H9 (cell line): Measurements from ENCODE around the gene KLK15. TPM values are rescaled to one million over a fixed set of nuclear protein-coding genes. Genes with fewer than 3 reads are reported as not detected.

ENCODE experiments used
- DNase-seq: peaks from one replicate; pipeline ENCODE4 v3.0.0-alpha.2; 2017
- H2AFZ ChIP-seq: one replicate; pipeline ENCODE4 v1.6.1; 2013; ENCODE audit warnings: mild to moderate bottlenecking, low read length, control low read depth, moderate library complexity
- H2AK5ac ChIP-seq: 2 replicates; pipeline ENCODE4 v1.6.1; 2013; ENCODE audit warnings: low read length, control low read depth, mixed read lengths; ENCODE audit not compliant: insufficient read length
- H2BK120ac ChIP-seq: one replicate; pipeline ENCODE4 v1.6.1; 2013; ENCODE audit warnings: low read depth, mild to moderate bottlenecking, low read length, control low read depth, inconsistent platforms; ENCODE audit not compliant: poor library complexity, severe bottlenecking
- H2BK12ac ChIP-seq: 2 replicates; pipeline ENCODE4 v1.6.1; 2013; ENCODE audit warnings: low read length, control low read depth, mixed read lengths, low read depth; ENCODE audit not compliant: insufficient read length
- H2BK15ac ChIP-seq: 2 replicates; pipeline ENCODE4 v1.6.1; 2013; ENCODE audit warnings: low read depth, low read length, control low read depth
- H2BK20ac ChIP-seq: one replicate; pipeline ENCODE4 v1.6.1; 2013; ENCODE audit warnings: low read depth, mild to moderate bottlenecking, low read length, control low read depth, inconsistent platforms; ENCODE audit not compliant: poor library complexity, severe bottlenecking
- H2BK5ac ChIP-seq: 2 replicates; pipeline ENCODE4 v1.6.1; 2013; ENCODE audit warnings: low read length, control low read depth, mixed read lengths; ENCODE audit not compliant: insufficient read length
- H3K14ac ChIP-seq: 2 replicates; pipeline ENCODE4 v1.6.1; 2013; ENCODE audit warnings: low read length, control low read depth; ENCODE audit not compliant: insufficient read depth
- H3K18ac ChIP-seq: 2 replicates; pipeline ENCODE4 v1.6.1; 2013; ENCODE audit warnings: low read depth, mild to moderate bottlenecking, mixed read lengths, low read length, control low read depth; ENCODE audit not compliant: insufficient read length
- H3K23ac ChIP-seq: 2 replicates; pipeline ENCODE4 v1.6.1; 2013; ENCODE audit warnings: low read length, control low read depth, mixed read lengths, low read depth; ENCODE audit not compliant: insufficient read length
- H3K23me2 ChIP-seq: 2 replicates; pipeline ENCODE4 v1.6.1; 2013; ENCODE audit warnings: low read depth, mild to moderate bottlenecking, mixed read lengths, low read length, control low read depth; ENCODE audit not compliant: insufficient read length, poor library complexity, severe bottlenecking
- H3K27ac ChIP-seq: 2 replicates; pipeline ENCODE4 v1.5.1; 2013; ENCODE audit warnings: low read length, control low read depth, mixed read lengths, low read depth; ENCODE audit not compliant: insufficient read length
- H3K27me3 ChIP-seq: 2 replicates; pipeline ENCODE4 v1.6.1; 2013; ENCODE audit warnings: low read length, control low read depth, inconsistent platforms; ENCODE audit not compliant: insufficient read depth
- H3K4ac ChIP-seq: 2 replicates; pipeline ENCODE4 v1.6.1; 2013; ENCODE audit warnings: low read depth, mild to moderate bottlenecking, control low read depth, inconsistent platforms, low read length, moderate library complexity
- H3K4me1 ChIP-seq: 2 replicates; pipeline ENCODE4 v1.6.1; 2013; ENCODE audit warnings: low read length, control low read depth, inconsistent platforms; ENCODE audit not compliant: insufficient read depth
- H3K4me2 ChIP-seq: 2 replicates; pipeline ENCODE4 v1.6.1; 2013; ENCODE audit warnings: low read length, control low read depth, mixed read lengths; ENCODE audit not compliant: insufficient read length, insufficient read depth
- H3K56ac ChIP-seq: 2 replicates; pipeline ENCODE4 v1.6.1; 2013; ENCODE audit warnings: low read depth, mild to moderate bottlenecking, mixed read lengths, low read length, control low read depth; ENCODE audit not compliant: insufficient read length
- H3K79me1 ChIP-seq: 2 replicates; pipeline ENCODE4 v1.6.1; 2013; ENCODE audit warnings: low read depth, mild to moderate bottlenecking, moderate library complexity, low read length, control low read depth, inconsistent platforms; ENCODE audit not compliant: insufficient read depth, poor library complexity, severe bottlenecking
- H3K79me2 ChIP-seq: 2 replicates; pipeline ENCODE4 v1.6.1; 2013; ENCODE audit warnings: low read length, control low read depth, inconsistent platforms; ENCODE audit not compliant: insufficient read depth
- H3K9ac ChIP-seq: 2 replicates; pipeline ENCODE4 v1.6.1; 2013; ENCODE audit warnings: low read length, control low read depth, mixed read lengths; ENCODE audit not compliant: insufficient read length; ENCODE audit errors: extremely low read depth
- H3K9me3 ChIP-seq: one replicate; pipeline ENCODE4 v1.6.1; 2013; ENCODE audit warnings: low read depth, low read length, inconsistent platforms; ENCODE audit not compliant: control insufficient read depth
- H3T11ph ChIP-seq: one replicate; pipeline ENCODE4 v1.6.1; 2013; ENCODE audit warnings: mild to moderate bottlenecking, low read length, control low read depth, inconsistent platforms
- H4K20me1 ChIP-seq: one replicate; pipeline ENCODE4 v1.6.1; 2013; ENCODE audit not compliant: control insufficient read depth, insufficient read length, insufficient read depth
- H4K5ac ChIP-seq: 2 replicates; pipeline ENCODE4 v1.6.1; 2013; ENCODE audit warnings: low read depth, mild to moderate bottlenecking, mixed read lengths, low read length, control low read depth; ENCODE audit not compliant: insufficient read length
- H4K8ac ChIP-seq: replicated peaks from 2 replicates; pipeline ENCODE4 v1.6.1; 2013; ENCODE audit warnings: low read length, control low read depth, mixed read lengths, low read depth; ENCODE audit not compliant: insufficient read length
- H4K91ac ChIP-seq: 2 replicates; pipeline ENCODE4 v1.6.1; 2013; ENCODE audit warnings: low read depth, mild to moderate bottlenecking, moderate library complexity, mixed read lengths, low read length, control low read depth; ENCODE audit not compliant: insufficient read length
- H3K27ac Mint-ChIP-seq, 3 experiments: 2 replicates in 2 of 3; 3 replicates in 1 of 3; pipeline ENCODE4 v1.8.0; 2020 to 2021; ENCODE audit warnings: mixed read lengths in 3 of 3, mild to moderate bottlenecking in 1 of 3, moderate library complexity in 1 of 3
- H3K27me3 Mint-ChIP-seq: 2 replicates; pipeline ENCODE4 v1.8.0; 2021; ENCODE audit warnings: low read depth, mild to moderate bottlenecking, moderate library complexity, mixed read lengths
- H3K36me3 Mint-ChIP-seq, 3 experiments: 2 replicates in 2 of 3; 3 replicates in 1 of 3; pipeline ENCODE4 v1.8.0; 2020 to 2021; ENCODE audit warnings: low read depth in 3 of 3, mixed read lengths in 3 of 3; ENCODE audit not compliant: insufficient read depth in 1 of 3
- H3K4me1 Mint-ChIP-seq, 2 experiments: 2 replicates each; pipeline ENCODE4 v1.8.0; 2020; ENCODE audit warnings: mixed read lengths in 2 of 2
- H3K4me3 Mint-ChIP-seq, 2 experiments: 2 replicates in 1 of 2; 3 replicates in 1 of 2; pipeline ENCODE4 v1.8.0; 2020 to 2021; ENCODE audit warnings: mild to moderate bottlenecking in 2 of 2, mixed read lengths in 2 of 2, moderate library complexity in 1 of 2
- H3K9me3 Mint-ChIP-seq, 2 experiments: 2 replicates in 1 of 2; 3 replicates in 1 of 2; pipeline ENCODE4 v1.8.0; 2020; ENCODE audit warnings: mild to moderate bottlenecking in 2 of 2, mixed read lengths in 2 of 2, moderate library complexity in 1 of 2
- CTCF ChIP-seq: fragments of 200-600 bp; sonication (generic); conservative IDR thresholded peaks from 3 replicates; pipeline ENCODE4 v1.8.0; 2021; ENCODE audit warnings: antibody characterized with exemption, mild to moderate bottlenecking
- WGBS: extraction: QIAGEN DNeasy Blood & Tissue Kit; methylation state at CpG from one replicate; pipeline ENCODE4 v1.1.7; 2013; ENCODE audit warnings: missing lambda C conversion rate, low lambda C conversion rate, mixed read lengths; ENCODE audit not compliant: insufficient read length; ENCODE audit errors: extremely low coverage; 5-methylcytosine and 5-hydroxymethylcytosine counted together
- total RNA-seq: library from RNA; stranded (reverse); gene quantifications from 2 replicates; pipeline ENCODE4 v1.2.1, GENCODE V29; 2021

The KLK15 gene
- total RNA-seq, 1 experiment from 2014 or later = not detected

- H3K9ac ChIP-seq = no peak overlapping the region
- no peaks in the 10 kb centered on the region; the same call in 1 of the 2 replicates for H3K4me1 ChIP-seq
- H3K27me3 ChIP-seq = no peaks in the 10 kb centered on the region; the same call in 1 of the 2 replicates
- Mint-ChIP-seq H3K36me3 (no peaks in the 10 kb centered on the region), H3K27ac (peak overlapping the region in 1 of 3 experiments; percentile 18; a peak in 1 of 7 replicates), H3K27me3 (peaks cover 59% of the 10 kb centered on the region), H3K4me1 (peaks cover 9 to 27% of the 10 kb centered on the region in 2 experiments), H3K9me3 (no peaks in the 10 kb centered on the region; a peak in 2 of 5 replicates), H3K4me3 (no peak overlapping the region)
- H3K9me3 ChIP-seq = no peaks in the 10 kb centered on the region
- H3K18ac ChIP-seq = no peak overlapping the region
- no peak overlapping the region for H2AK5ac ChIP-seq
- TF ChIP-seq CTCF = no peak
- H2BK120ac ChIP-seq = no peak overlapping the region
- H4K20me1 ChIP-seq = no peaks in the 10 kb centered on the region
- no peak for DNase-seq
- no peak overlapping the region for H2BK5ac ChIP-seq
- H3K23me2 ChIP-seq = peaks cover 4% of the 10 kb centered on the region
- H4K8ac ChIP-seq = no peak overlapping the region
- no peak overlapping the region for H3K4ac ChIP-seq
- H4K5ac ChIP-seq = no peak overlapping the region
- H3K27ac ChIP-seq = no peak overlapping the region
- H2BK12ac ChIP-seq = no peak overlapping the region
- no peaks in the 10 kb centered on the region for H3K79me1 ChIP-seq
- no peaks in the 10 kb centered on the region for H3K79me2 ChIP-seq
- no peak overlapping the region for H3K14ac ChIP-seq
- H3K23ac ChIP-seq = no peak overlapping the region
- no peak overlapping the region for H3K4me2 ChIP-seq
- H3K56ac ChIP-seq = no peak overlapping the region
- WGBS = no CpG with 5 or more reads among the region's 8 CpGs
- no peak overlapping the region for H2BK15ac ChIP-seq
- H2AFZ ChIP-seq = no peak overlapping the region
- no peak overlapping the region for H3T11ph ChIP-seq
- H2BK20ac ChIP-seq = no peak overlapping the region
- H4K91ac ChIP-seq = no peak overlapping the region
Measured at GRCh38 chr19:50832666-50833065, 708 bp downstream of the KLK15 start.
